Mammary epithelial cell (primary cell): ENCODE data around the gene WDFY1.

ENCODE experiments used
- EZH2 ChIP-seq: IDR thresholded peaks from 2 replicates; pipeline ENCODE4 v1.6.1; 2012; ENCODE audit warnings: low read length, inconsistent platforms, borderline replicate concordance
- TF ChIP-seq, protein P1 (sequence below), 2 donors: IDR thresholded peaks in 1 of 2; conservative IDR thresholded peaks in 1 of 2; 2 replicates each; pipeline ENCODE4 v1.5.1; 2011 to 2012; ENCODE audit warnings: inconsistent platforms in 2 of 2, low read length in 2 of 2, mild to moderate bottlenecking in 2 of 2, control low read depth in 1 of 2, low read depth in 1 of 2; ENCODE audit not compliant: insufficient read depth in 1 of 2; ENCODE audit errors: extremely low read depth in 1 of 2

GRCh38 chr2:223829128-223829527, 116.0 kb downstream of the WDFY1 start:
- TF ChIP-seq, protein P1, sequence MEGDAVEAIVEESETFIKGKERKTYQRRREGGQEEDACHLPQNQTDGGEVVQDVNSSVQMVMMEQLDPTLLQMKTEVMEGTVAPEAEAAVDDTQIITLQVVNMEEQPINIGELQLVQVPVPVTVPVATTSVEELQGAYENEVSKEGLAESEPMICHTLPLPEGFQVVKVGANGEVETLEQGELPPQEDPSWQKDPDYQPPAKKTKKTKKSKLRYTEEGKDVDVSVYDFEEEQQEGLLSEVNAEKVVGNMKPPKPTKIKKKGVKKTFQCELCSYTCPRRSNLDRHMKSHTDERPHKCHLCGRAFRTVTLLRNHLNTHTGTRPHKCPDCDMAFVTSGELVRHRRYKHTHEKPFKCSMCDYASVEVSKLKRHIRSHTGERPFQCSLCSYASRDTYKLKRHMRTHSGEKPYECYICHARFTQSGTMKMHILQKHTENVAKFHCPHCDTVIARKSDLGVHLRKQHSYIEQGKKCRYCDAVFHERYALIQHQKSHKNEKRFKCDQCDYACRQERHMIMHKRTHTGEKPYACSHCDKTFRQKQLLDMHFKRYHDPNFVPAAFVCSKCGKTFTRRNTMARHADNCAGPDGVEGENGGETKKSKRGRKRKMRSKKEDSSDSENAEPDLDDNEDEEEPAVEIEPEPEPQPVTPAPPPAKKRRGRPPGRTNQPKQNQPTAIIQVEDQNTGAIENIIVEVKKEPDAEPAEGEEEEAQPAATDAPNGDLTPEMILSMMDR (conservative IDR thresholded peaks at IDR 0.05 in 1 of 2, IDR thresholded peaks at IDR 0.05 in 1 of 2; ENCODE audit: extremely low read depth in 1 of 2, insufficient read depth in 1 of 2, low read depth in 1 of 2, low read length in 2 of 2), result no peak
- TF ChIP-seq EZH2, result no peak
